Effector CD8-positive, alpha-beta T cell (primary cell): ENCODE data around the gene UPF2.
A peak's percentile ranks its signal among the peaks of the same experiment; 100 is the strongest.
"Not testable (repeated sequence)": the region's sequence is repeated elsewhere in the genome, so short reads cannot be mapped to it uniquely, and the experiment has no call there.

ENCODE experiments used
- DNase-seq: peaks from one replicate; lab custom pipeline; 2025; lab: John Stamatoyannopoulos, UW
- total RNA-seq, 4 experiments: gene quantifications; one replicate each; lab custom pipeline; 2026; lab: John Stamatoyannopoulos, UW

The UPF2 gene
- 110 to 127 (median 123) reads per million in 4 experiments for total RNA-seq

GRCh38 chr10:12042797-12043651 is at the start of gene UPF2:
UPF2 (minus strand) TSS chr10:12042809; CDS start chr10:12035423, 7,386 bp downstream.
- DNase-seq: peak; percentile 94

- no peak for DNase-seq
Measured at GRCh38 chr10:12091421-12091820, 48.8 kb upstream of the UPF2 start.

GRCh38 chr10:12088919-12089318 is 46.3 kb upstream of the UPF2 start:
- DNase-seq: no peak

GRCh38 chr10:12081879-12082557 is 39.4 kb upstream of the UPF2 start:
- DNase-seq: no peak

- DNase-seq: no peak
Measured at GRCh38 chr10:12081470-12081869, 38.9 kb upstream of the UPF2 start.

GRCh38 chr10:12077580-12078180 is 35.1 kb upstream of the UPF2 start:
- no peak for DNase-seq

- no peak for DNase-seq
Measured at GRCh38 chr10:12073526-12073925, 30.9 kb upstream of the UPF2 start.

GRCh38 chr10:12071441-12071840 is 28.8 kb upstream of the UPF2 start:
- DNase-seq: not testable (repeated sequence)

GRCh38 chr10:12068449-12069269 is 26.1 kb upstream of the UPF2 start, which contains the start of gene DHTKD1:
DHTKD1 (plus strand) TSS chr10:12068954; CDS start chr10:12069034, 80 bp downstream.
- peak; percentile 97 for DNase-seq

GRCh38 chr10:12067336-12067735 is 24.7 kb upstream of the UPF2 start:
- no peak for DNase-seq

GRCh38 chr10:12063483-12063818 is 20.8 kb upstream of the UPF2 start:
- no peak for DNase-seq

GRCh38 chr10:12062754-12063482 is 20.3 kb upstream of the UPF2 start:
- no peak for DNase-seq

GRCh38 chr10:12061124-12061523 is 18.5 kb upstream of the UPF2 start:
- no peak for DNase-seq

- DNase-seq: no peak
Measured at GRCh38 chr10:12056748-12057147, 14.1 kb upstream of the UPF2 start.

- no peak for DNase-seq
Measured at GRCh38 chr10:12055732-12056131, 13.1 kb upstream of the UPF2 start.

GRCh38 chr10:12051241-12051640 is 8.6 kb upstream of the UPF2 start:
- DNase-seq: no peak

GRCh38 chr10:12050528-12050927 is 7.9 kb upstream of the UPF2 start:
- no peak for DNase-seq

- no peak for DNase-seq
Measured at GRCh38 chr10:12048547-12048946, 5.9 kb upstream of the UPF2 start.

- DNase-seq: no peak
Measured at GRCh38 chr10:12045596-12045995, 3.0 kb upstream of the UPF2 start.

- DNase-seq: peak; percentile 37
Measured at GRCh38 chr10:12042409-12042796, 206 bp downstream of the UPF2 start.

- no peak for DNase-seq
Measured at GRCh38 chr10:12041766-12042408, 722 bp downstream of the UPF2 start.
